ENCODE data around the gene EIF4EBP2.
A peak's percentile ranks its signal among the peaks of the same experiment; 100 is the strongest.

Gene EIF4EBP2

GRCh38 chr10:70412356-70412755 is 8.4 kb downstream of the EIF4EBP2 start:
- H3K4me3 ChIP-seq (ENCODE audit: low read depth, low read length), result no peak overlapping the region
- H3K27ac ChIP-seq (ENCODE audit: low read depth, low read length), result no peak overlapping the region
- peaks cover 16% of the 10 kb centered on the region; the same call in 1 of the 2 replicates for H3K4me1 ChIP-seq (ENCODE audit: control insufficient read depth, insufficient read depth, low read length)
- H3K9ac ChIP-seq (ENCODE audit: low read depth, low read length), result no peak overlapping the region
- no peaks in the 10 kb centered on the region for H3K9me3 ChIP-seq (ENCODE audit: control insufficient read depth, insufficient read depth, low read length)
- H3K27me3 ChIP-seq (ENCODE audit: control insufficient read depth, insufficient read depth, low read length), result no peaks in the 10 kb centered on the region
- peaks cover 22% of the 10 kb centered on the region for H3K36me3 ChIP-seq (ENCODE audit: control insufficient read depth, insufficient read depth, low read length)

- Histone ChIP-seq H3K27ac (ENCODE audit: low read depth, low read length) (no peak overlapping the region), H3K36me3 (ENCODE audit: control insufficient read depth, insufficient read depth, low read length) (peaks cover 45% of the 10 kb centered on the region)
These were observed 13.6 kb downstream of the EIF4EBP2 start for GRCh38 chr10:70417568-70417967.

GRCh38 chr10:70418229-70418628 is 14.3 kb downstream of the EIF4EBP2 start:
- Histone ChIP-seq H3K9me3 (ENCODE audit: control insufficient read depth, insufficient read depth, low read length) (no peaks in the 10 kb centered on the region), H3K36me3 (ENCODE audit: control insufficient read depth, insufficient read depth, low read length) (peaks cover 51% of the 10 kb centered on the region), H3K4me3 (ENCODE audit: low read depth, low read length) (no peak overlapping the region), H3K4me1 (ENCODE audit: control insufficient read depth, insufficient read depth, low read length) (peaks cover 10% of the 10 kb centered on the region), H3K27me3 (ENCODE audit: control insufficient read depth, insufficient read depth, low read length) (no peaks in the 10 kb centered on the region), H3K9ac (ENCODE audit: low read depth, low read length) (no peak overlapping the region), H3K27ac (ENCODE audit: low read depth, low read length) (no peak overlapping the region)

More at GRCh38 chr10:70417568-70417967, 13.6 kb downstream of the EIF4EBP2 start:
- no peak overlapping the region for H3K9ac ChIP-seq (ENCODE audit: low read depth, low read length)
- no peaks in the 10 kb centered on the region for H3K27me3 ChIP-seq (ENCODE audit: control insufficient read depth, insufficient read depth, low read length)
- no peaks in the 10 kb centered on the region for H3K9me3 ChIP-seq (ENCODE audit: control insufficient read depth, insufficient read depth, low read length)
- H3K4me3 ChIP-seq (ENCODE audit: low read depth, low read length), result no peak overlapping the region
- H3K4me1 ChIP-seq (ENCODE audit: control insufficient read depth, insufficient read depth, low read length), result 0 out of 2 replicates have a peak, but pooled peaks cover 7% of the 10 kb centered on the region

GRCh38 chr10:70418713-70419112 is 14.8 kb downstream of the EIF4EBP2 start:
- Histone ChIP-seq H3K4me1 (ENCODE audit: control insufficient read depth, insufficient read depth, low read length) (peaks cover 13% of the 10 kb centered on the region), H3K4me3 (ENCODE audit: low read depth, low read length) (no peak overlapping the region), H3K27ac (ENCODE audit: low read depth, low read length) (no peak overlapping the region), H3K9me3 (ENCODE audit: control insufficient read depth, insufficient read depth, low read length) (no peaks in the 10 kb centered on the region), H3K9ac (ENCODE audit: low read depth, low read length) (no peak overlapping the region), H3K36me3 (ENCODE audit: control insufficient read depth, insufficient read depth, low read length) (peaks cover 56% of the 10 kb centered on the region), H3K27me3 (ENCODE audit: control insufficient read depth, insufficient read depth, low read length) (no peaks in the 10 kb centered on the region)

GRCh38 chr10:70424320-70424719 is 20.4 kb downstream of the EIF4EBP2 start:
- Histone ChIP-seq H3K4me3 (ENCODE audit: low read depth, low read length) (no peak overlapping the region), H3K27me3 (ENCODE audit: control insufficient read depth, insufficient read depth, low read length) (no peaks in the 10 kb centered on the region), H3K36me3 (ENCODE audit: control insufficient read depth, insufficient read depth, low read length) (peaks cover 94% of the 10 kb centered on the region), H3K9me3 (ENCODE audit: control insufficient read depth, insufficient read depth, low read length) (no peaks in the 10 kb centered on the region), H3K9ac (ENCODE audit: low read depth, low read length) (no peak overlapping the region; the same call in 1 of the 2 replicates), H3K4me1 (ENCODE audit: control insufficient read depth, insufficient read depth, low read length) (peaks cover 13% of the 10 kb centered on the region), H3K27ac (ENCODE audit: low read depth, low read length) (no peak overlapping the region)

- H3K36me3 ChIP-seq (ENCODE audit: control insufficient read depth, insufficient read depth, low read length), result peaks cover 92% of the 10 kb centered on the region
- H3K4me1 ChIP-seq (ENCODE audit: control insufficient read depth, insufficient read depth, low read length), result peaks cover 13% of the 10 kb centered on the region
- H3K27ac ChIP-seq (ENCODE audit: low read depth, low read length), result no peak overlapping the region
- H3K9ac ChIP-seq (ENCODE audit: low read depth, low read length), result no peak overlapping the region
- H3K27me3 ChIP-seq (ENCODE audit: control insufficient read depth, insufficient read depth, low read length), result no peaks in the 10 kb centered on the region
- no peaks in the 10 kb centered on the region for H3K9me3 ChIP-seq (ENCODE audit: control insufficient read depth, insufficient read depth, low read length)
- H3K4me3 ChIP-seq (ENCODE audit: low read depth, low read length), result no peak overlapping the region
These were observed 21.2 kb downstream of the EIF4EBP2 start for GRCh38 chr10:70425096-70425495.

GRCh38 chr10:70426823-70427222 is 22.9 kb downstream of the EIF4EBP2 start:
- Histone ChIP-seq H3K9ac (ENCODE audit: low read depth, low read length) (no peak overlapping the region), H3K27ac (ENCODE audit: low read depth, low read length) (no peak overlapping the region), H3K9me3 (ENCODE audit: control insufficient read depth, insufficient read depth, low read length) (no peaks in the 10 kb centered on the region), H3K27me3 (ENCODE audit: control insufficient read depth, insufficient read depth, low read length) (no peaks in the 10 kb centered on the region), H3K4me1 (ENCODE audit: control insufficient read depth, insufficient read depth, low read length) (peaks cover 13% of the 10 kb centered on the region), H3K36me3 (ENCODE audit: control insufficient read depth, insufficient read depth, low read length) (peaks cover 91% of the 10 kb centered on the region), H3K4me3 (ENCODE audit: low read depth, low read length) (no peak overlapping the region)

- Histone ChIP-seq H3K36me3 (ENCODE audit: control insufficient read depth, insufficient read depth, low read length) (peaks cover 78% of the 10 kb centered on the region), H3K27ac (ENCODE audit: low read depth, low read length) (peak overlapping the region; percentile 43), H3K27me3 (ENCODE audit: control insufficient read depth, insufficient read depth, low read length) (no peaks in the 10 kb centered on the region), H3K4me1 (ENCODE audit: control insufficient read depth, insufficient read depth, low read length) (peaks cover 7% of the 10 kb centered on the region), H3K4me3 (ENCODE audit: low read depth, low read length) (no peak overlapping the region), H3K9ac (ENCODE audit: low read depth, low read length) (no peak overlapping the region), H3K9me3 (ENCODE audit: control insufficient read depth, insufficient read depth, low read length) (no peaks in the 10 kb centered on the region)
These were observed 26.8 kb downstream of the EIF4EBP2 start for GRCh38 chr10:70430493-70431445.

- H3K27me3 ChIP-seq (ENCODE audit: control insufficient read depth, insufficient read depth, low read length), result no peaks in the 10 kb centered on the region
- H3K9ac ChIP-seq (ENCODE audit: low read depth, low read length), result no peak overlapping the region
- no peaks in the 10 kb centered on the region for H3K9me3 ChIP-seq (ENCODE audit: control insufficient read depth, insufficient read depth, low read length)
- H3K36me3 ChIP-seq (ENCODE audit: control insufficient read depth, insufficient read depth, low read length), result peaks cover 72% of the 10 kb centered on the region
- H3K27ac ChIP-seq (ENCODE audit: low read depth, low read length), result no peak overlapping the region
- H3K4me1 ChIP-seq (ENCODE audit: control insufficient read depth, insufficient read depth, low read length), result no peaks in the 10 kb centered on the region
- H3K4me3 ChIP-seq (ENCODE audit: low read depth, low read length), result no peak overlapping the region
These were observed 28.2 kb downstream of the EIF4EBP2 start for GRCh38 chr10:70432101-70432500.

- Histone ChIP-seq H3K9ac (ENCODE audit: low read depth, low read length) (no peak overlapping the region), H3K4me1 (ENCODE audit: control insufficient read depth, insufficient read depth, low read length) (no peaks in the 10 kb centered on the region), H3K36me3 (ENCODE audit: control insufficient read depth, insufficient read depth, low read length) (peaks cover 66% of the 10 kb centered on the region), H3K4me3 (ENCODE audit: low read depth, low read length) (no peak overlapping the region), H3K27me3 (ENCODE audit: control insufficient read depth, insufficient read depth, low read length) (no peaks in the 10 kb centered on the region), H3K9me3 (ENCODE audit: control insufficient read depth, insufficient read depth, low read length) (no peaks in the 10 kb centered on the region), H3K27ac (ENCODE audit: low read depth, low read length) (no peak overlapping the region)
These were observed 28.8 kb downstream of the EIF4EBP2 start for GRCh38 chr10:70432561-70433263.

Measured in HUES48 (cell line).